Measurements from ENCODE around the gene KRTAP8-1. TPM values are rescaled to one million over a fixed set of nuclear protein-coding genes. Genes with fewer than 3 reads are reported as not detected.
A peak's percentile ranks its signal among the peaks of the same experiment; 100 is the strongest.

The KRTAP8-1 gene
- total RNA-seq, 2 donors from 2014 or later: not detected

- DNase-seq (ENCODE audit: low spot score): no peak
- peak in 1 of 2 donors; percentile 57 for TF ChIP-seq CTCF (IDR thresholded peaks at IDR 0.05)
- Histone ChIP-seq H3K9me3 (peaks cover 0 to 11% of the 10 kb centered on the region in 2 donors), H3K36me3 (no peaks in the 10 kb centered on the region), H3K27ac (no peak overlapping the region), H3K27me3 (no peaks in the 10 kb centered on the region), H3K4me1 (no peaks in the 10 kb centered on the region), H3K4me3 (no peak overlapping the region)
Observed at GRCh38 chr21:30831194-30831765, 18.2 kb upstream of the KRTAP8-1 start.

DNA sequence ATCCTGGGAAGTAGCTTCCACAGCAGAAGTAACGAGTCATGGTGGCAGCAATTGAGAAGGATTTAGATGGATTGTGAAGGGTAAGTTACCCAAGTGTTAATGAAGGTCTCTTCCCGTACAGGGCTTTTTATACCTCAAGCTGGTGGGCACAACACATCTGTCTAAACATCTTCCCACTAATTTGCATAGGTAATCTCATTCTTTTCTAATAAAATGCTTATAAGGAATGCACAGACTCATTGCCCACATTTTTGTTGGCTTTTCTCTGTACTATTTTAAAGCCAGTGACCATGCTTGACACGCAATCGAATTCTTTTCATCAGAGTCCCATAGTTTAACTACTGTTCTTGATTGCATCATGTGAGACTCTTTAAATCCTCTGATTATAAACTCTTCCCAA, 16.6 kb upstream of the KRTAP8-1 start, which contains the start of gene KRTAP7-1:
Gene KRTAP7-1, minus strand, starts transcription at position 101 of the 400 bp plus-strand sequence. Its CDS starts 61 bp downstream, at position 40.
- H3K4me3 ChIP-seq: no peak within 1 kb of the TSS
- peaks cover 0 to 11% of the 10 kb centered on the region in 2 donors for H3K9me3 ChIP-seq
- no peak for TF ChIP-seq CTCF (IDR thresholded peaks at IDR 0.05)
- H3K36me3 ChIP-seq: no peaks in the 10 kb centered on the region
- no peaks in the 10 kb centered on the region for H3K4me1 ChIP-seq
- H3K27me3 ChIP-seq: no peaks in the 10 kb centered on the region
- DNase-seq (ENCODE audit: low spot score): no peak
- no peak within 1 kb of the TSS for H3K27ac ChIP-seq

DNA sequence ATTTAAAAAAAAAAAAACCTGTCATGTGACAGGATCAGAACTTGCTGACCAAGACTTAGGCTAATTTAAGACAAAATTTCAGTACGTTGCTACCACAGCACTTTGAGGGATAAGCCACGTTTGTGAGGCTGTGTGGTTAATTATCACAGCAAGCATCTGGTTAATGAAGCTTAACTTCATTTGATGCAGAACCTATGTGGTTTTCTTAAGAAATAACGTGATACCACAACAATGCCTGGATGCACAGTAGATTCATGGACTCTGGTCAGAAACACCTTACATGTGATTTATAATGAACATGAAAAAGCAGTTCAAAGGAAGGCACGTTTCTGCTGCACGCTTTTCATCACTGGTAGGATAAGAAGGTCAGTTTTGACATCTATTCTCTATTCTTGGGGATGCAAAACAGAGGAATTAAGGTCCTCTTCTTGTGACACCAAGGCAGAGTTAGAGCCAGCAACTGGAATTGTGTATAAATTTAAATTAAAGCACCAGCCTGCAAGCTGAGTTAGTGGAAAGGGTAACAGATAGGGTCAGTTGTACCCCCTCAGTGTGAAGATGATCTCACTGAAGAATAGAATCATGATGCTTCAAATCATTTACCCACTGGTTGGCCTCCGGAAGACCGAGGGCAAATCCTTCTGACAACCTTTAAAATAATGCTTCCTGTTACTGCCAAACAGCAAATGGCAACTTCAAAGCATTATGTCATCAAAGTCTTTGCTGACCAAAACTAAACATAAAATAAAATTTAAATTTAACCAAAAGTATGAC, 6.0 kb upstream of the KRTAP8-1 start:
- H3K9me3 ChIP-seq: no peaks in the 10 kb centered on the region
- H3K36me3 ChIP-seq: no peaks in the 10 kb centered on the region
- H3K27me3 ChIP-seq: no peaks in the 10 kb centered on the region
- no peak for TF ChIP-seq CTCF (IDR thresholded peaks at IDR 0.05)
- no peak for DNase-seq (ENCODE audit: low spot score)
- H3K4me1 ChIP-seq: no peaks in the 10 kb centered on the region
- H3K4me3 ChIP-seq: no peak overlapping the region
- no peak overlapping the region for H3K27ac ChIP-seq

DNA sequence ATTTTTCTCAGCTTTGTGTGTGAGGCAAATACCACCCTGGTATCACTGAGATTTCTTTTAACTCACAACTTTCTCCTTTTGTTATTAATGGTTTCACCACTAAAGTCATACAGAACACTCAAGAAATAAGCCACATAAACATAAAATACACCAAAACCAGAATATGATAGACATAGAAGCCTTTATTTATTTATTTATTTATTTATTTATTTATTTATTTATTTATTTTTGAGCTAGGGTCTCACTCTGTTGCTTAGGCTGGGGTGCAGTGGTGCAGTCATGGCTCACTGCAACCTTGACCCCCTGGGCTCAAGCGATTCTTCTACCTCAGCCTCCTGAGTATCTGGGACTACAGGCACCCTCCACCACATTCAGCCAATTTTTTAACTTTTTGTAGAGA, 12.5 kb downstream of the KRTAP8-1 start:
- no peaks in the 10 kb centered on the region for H3K27me3 ChIP-seq
- no peaks in the 10 kb centered on the region for H3K36me3 ChIP-seq
- DNase-seq (ENCODE audit: low spot score): no peak
- H3K27ac ChIP-seq: no peak overlapping the region
- H3K4me3 ChIP-seq: no peak overlapping the region
- H3K9me3 ChIP-seq: no peaks in the 10 kb centered on the region
- TF ChIP-seq CTCF (IDR thresholded peaks at IDR 0.05): no peak
- no peaks in the 10 kb centered on the region for H3K4me1 ChIP-seq

DNA sequence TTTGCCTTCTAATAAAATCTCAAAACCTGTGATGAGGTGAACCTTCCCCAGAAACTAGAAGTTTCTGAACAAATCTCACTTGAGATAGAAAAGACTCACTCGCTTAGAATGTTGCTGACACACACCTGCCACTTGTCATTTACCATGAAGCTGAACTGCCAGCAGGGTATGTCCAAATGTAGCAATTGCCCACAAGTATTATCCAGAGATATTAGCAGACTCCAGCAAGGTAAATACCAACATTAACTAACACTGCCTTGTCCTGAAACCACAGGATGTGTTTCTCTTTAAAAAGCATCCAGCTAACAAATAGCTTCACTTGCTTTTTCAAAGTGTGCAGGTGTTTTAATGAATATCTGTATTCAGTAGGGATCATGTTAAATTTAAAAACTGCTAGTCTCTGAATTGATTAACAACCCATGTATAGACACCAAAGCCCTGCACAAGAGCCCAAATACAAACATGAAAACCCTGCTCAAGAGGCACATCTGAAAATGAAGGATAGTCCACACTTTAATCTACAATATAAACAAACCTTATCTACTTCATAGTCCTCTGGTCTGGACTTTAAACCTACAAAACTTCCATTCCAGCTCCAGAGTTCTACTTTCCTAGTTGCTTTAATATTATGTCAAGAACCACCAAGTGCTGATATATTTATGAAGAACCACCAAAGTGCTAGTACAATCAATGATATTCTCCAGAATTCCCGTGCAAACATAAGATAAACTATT, 19.3 kb downstream of the KRTAP8-1 start:
- Histone ChIP-seq H3K36me3 (no peaks in the 10 kb centered on the region), H3K4me3 (no peak overlapping the region), H3K27me3 (no peaks in the 10 kb centered on the region), H3K27ac (no peak overlapping the region), H3K4me1 (no peaks in the 10 kb centered on the region), H3K9me3 (no peaks in the 10 kb centered on the region)
- TF ChIP-seq CTCF (IDR thresholded peaks at IDR 0.05): no peak
- DNase-seq (ENCODE audit: low spot score): no peak

Measured in right atrium auricular region (tissue), 2 donors.